ENCODE measurements around the gene MYDGF. TPM values are rescaled to one million over a fixed set of nuclear protein-coding genes. Genes with fewer than 3 reads are reported as not detected.

The MYDGF gene
- total and polyA plus RNA-seq, 2 of the 13 experiments (the other 11 are each of a cell fraction or from before 2014, with no cell fraction given) = 116 to 198 TPM

DNA sequence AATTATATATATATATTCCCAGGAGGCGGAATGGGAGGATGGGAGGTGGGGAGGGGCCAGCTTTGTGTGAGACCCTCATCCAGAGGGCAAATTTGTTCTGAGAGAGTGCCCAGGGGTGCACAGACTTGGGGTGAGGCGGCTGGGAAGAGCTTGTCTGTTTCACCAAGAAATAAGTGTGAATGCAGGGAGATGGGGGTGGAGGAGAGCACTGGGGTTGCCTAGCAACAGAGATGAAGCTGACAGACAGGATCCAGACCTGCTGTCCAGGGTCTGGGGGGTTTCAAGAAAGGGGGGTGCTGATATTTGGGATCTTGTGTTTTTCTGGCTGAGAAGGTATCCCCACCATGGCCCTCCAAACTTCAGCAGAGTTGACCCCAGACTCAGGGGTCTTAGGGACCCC is 49.5 kb downstream of the MYDGF start:
- Histone ChIP-seq H3K9me3 (ENCODE audit: low read length) (no peaks in the 10 kb centered on the region), H3K4me1 (ENCODE audit: insufficient read depth, low read length) (peaks cover 53% of the 10 kb centered on the region), H3K4me2 (ENCODE audit: low read depth, low read length) (no peak overlapping the region), H3K4me3 (replicated peaks in 1 of 3; ENCODE audit: insufficient read depth in 1 of 3, low read depth in 2 of 3, low read length in 3 of 3) (no peak overlapping the region), H3K27me3 (ENCODE audit: control insufficient read depth in 1 of 2, insufficient read depth in 2 of 2, low read length in 2 of 2) (peaks cover 0 to 12% of the 10 kb centered on the region in 2 experiments; a peak in 1 of 5 replicates), H2AFZ (ENCODE audit: low read length) (no peak overlapping the region), H4K20me1 (ENCODE audit: insufficient read depth, low read length) (no peaks in the 10 kb centered on the region), H3K36me3 (replicated peaks in 1 of 2; ENCODE audit: control insufficient read depth in 1 of 2, insufficient read depth in 2 of 2, low read length in 2 of 2) (no peaks in the 10 kb centered on the region), H3K79me2 (ENCODE audit: insufficient read depth, low read length) (no peaks in the 10 kb centered on the region), H3K27ac (ENCODE audit: extremely low read length, insufficient read depth, low read length) (no peak overlapping the region), H3K9ac (ENCODE audit: insufficient read depth, low read depth, low read length) (no peak overlapping the region)
- CTCF ChIA-PET (ENCODE audit: low intra/inter-chr PET ratio, low total read pairs) = no interaction called here
- DNase-seq (ENCODE audit: low spot score) (no peak), ATAC-seq (no peak), FAIRE-seq (no peak)
- POLR2A ChIA-PET = no interaction called here
- WGBS (ENCODE audit: low lambda C conversion rate) = 53% methylated on average over 2 of the region's 2 CpGs
- intact Hi-C loops (cut with micrococcal nuclease; ENCODE audit: unreplicated experiment) = loop anchor here (5.0 kb wide), 1 partner anchor 33 kb away; no protein-coding TSS in a partner anchor
- no TSS peak for BruUV-seq (replicated peaks)
- TF ChIP-seq RFX1 (IDR thresholded peaks at IDR 0.05) = peak; percentile 48
- TF ChIP-seq RFX3 (CRISPR knock-in tag; IDR thresholded peaks at IDR 0.05) = 0 out of 2 replicates have a peak, but pooled peaks have one; percentile 26
- TF ChIP-seq ZBTB8A (CRISPR knock-in tag; IDR thresholded peaks at IDR 0.05; ENCODE audit: borderline replicate concordance, low read depth) = no peak
- TF ChIP-seq JARID2 (CRISPR knock-in tag; IDR thresholded peaks at IDR 0.05; ENCODE audit: insufficient replicate concordance) = no peak
- in situ Hi-C loops (cut with HindIII; ENCODE audit: extremely low pct_ligation_motif_present, low pct_unique_long_range_greater_than_20kb) = no loop called here

DNA sequence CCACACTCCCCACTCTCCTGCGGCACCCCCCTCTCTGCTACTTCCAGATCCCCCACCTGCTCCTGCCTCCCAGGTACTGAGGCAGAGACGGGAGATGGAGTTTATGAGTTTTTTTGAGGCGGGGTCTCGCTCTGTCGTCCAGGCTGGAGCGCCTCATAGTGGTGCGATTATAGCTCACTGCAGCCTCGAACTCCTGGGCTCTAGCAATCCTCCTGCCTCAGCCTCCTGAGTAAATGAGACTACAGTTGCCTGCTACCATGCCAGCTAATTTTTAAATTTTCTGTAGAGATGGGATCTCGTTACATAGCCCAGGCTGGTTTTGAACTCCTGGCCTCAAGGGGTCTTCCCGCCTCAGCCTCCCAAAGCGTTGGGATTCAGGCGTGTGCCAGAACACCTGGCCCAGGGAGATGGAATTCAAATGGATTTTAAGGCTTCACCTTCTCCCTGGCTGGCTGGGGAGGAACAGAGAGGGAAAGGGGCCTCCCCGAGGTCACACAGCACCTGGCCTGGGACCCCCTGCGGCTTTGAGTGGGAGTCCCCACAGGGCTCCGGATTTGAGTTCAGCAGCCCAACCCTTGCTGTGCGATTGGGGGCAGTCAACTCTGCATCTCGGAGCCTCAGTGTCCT is 50.4 kb downstream of the MYDGF start:
- POLR2A ChIA-PET = no interaction called here
- no peak overlapping the region for H3K4me2 ChIP-seq (ENCODE audit: low read depth, low read length)
- H2AFZ ChIP-seq (ENCODE audit: low read length) = no peak overlapping the region
- no TSS peak for BruUV-seq (replicated peaks)
- CTCF ChIA-PET (ENCODE audit: low intra/inter-chr PET ratio, low total read pairs) = no interaction called here
- no peaks in the 10 kb centered on the region for H4K20me1 ChIP-seq (ENCODE audit: insufficient read depth, low read length)
- intact Hi-C loops (cut with micrococcal nuclease; ENCODE audit: unreplicated experiment) (loop anchor here (5.0 kb wide), 1 partner anchor 32 kb away; no protein-coding TSS in a partner anchor), in situ Hi-C loops (cut with HindIII; ENCODE audit: extremely low pct_ligation_motif_present, low pct_unique_long_range_greater_than_20kb) (no loop called here)
- TF ChIP-seq RBFOX2 (IDR thresholded peaks at IDR 0.05; ENCODE audit: low read depth, low read length) (no peak), ZNF768 (CRISPR knock-in tag; IDR thresholded peaks at IDR 0.05) (peak; percentile 100), ZNF7 (CRISPR knock-in tag; IDR thresholded peaks at IDR 0.05) (no peak), ZMYM3 (CRISPR knock-in tag; IDR thresholded peaks at IDR 0.05) (peak; percentile 74; the same call in 1 of the 2 replicates)
- TF ChIP-seq, protein P1, sequence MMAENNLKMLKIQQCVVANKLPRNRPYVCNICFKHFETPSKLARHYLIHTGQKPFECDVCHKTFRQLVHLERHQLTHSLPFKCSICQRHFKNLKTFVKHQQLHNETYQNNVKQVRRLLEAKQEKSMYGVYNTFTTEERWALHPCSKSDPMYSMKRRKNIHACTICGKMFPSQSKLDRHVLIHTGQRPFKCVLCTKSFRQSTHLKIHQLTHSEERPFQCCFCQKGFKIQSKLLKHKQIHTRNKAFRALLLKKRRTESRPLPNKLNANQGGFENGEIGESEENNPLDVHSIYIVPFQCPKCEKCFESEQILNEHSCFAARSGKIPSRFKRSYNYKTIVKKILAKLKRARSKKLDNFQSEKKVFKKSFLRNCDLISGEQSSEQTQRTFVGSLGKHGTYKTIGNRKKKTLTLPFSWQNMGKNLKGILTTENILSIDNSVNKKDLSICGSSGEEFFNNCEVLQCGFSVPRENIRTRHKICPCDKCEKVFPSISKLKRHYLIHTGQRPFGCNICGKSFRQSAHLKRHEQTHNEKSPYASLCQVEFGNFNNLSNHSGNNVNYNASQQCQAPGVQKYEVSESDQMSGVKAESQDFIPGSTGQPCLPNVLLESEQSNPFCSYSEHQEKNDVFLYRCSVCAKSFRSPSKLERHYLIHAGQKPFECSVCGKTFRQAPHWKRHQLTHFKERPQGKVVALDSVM (CRISPR knock-in tag; IDR thresholded peaks at IDR 0.05) = peak; percentile 92
- FAIRE-seq (no peak), ATAC-seq (no peak), DNase-seq (ENCODE audit: low spot score) (no peak)
- H3K9ac ChIP-seq (ENCODE audit: insufficient read depth, low read depth, low read length) = no peak overlapping the region
- H3K27ac ChIP-seq (ENCODE audit: extremely low read length, insufficient read depth, low read length) = no peak overlapping the region
- no peak overlapping the region for H3K4me3 ChIP-seq (replicated peaks in 1 of 3; ENCODE audit: insufficient read depth in 1 of 3, low read depth in 2 of 3, low read length in 3 of 3)
- no peaks in the 10 kb centered on the region for H3K79me2 ChIP-seq (ENCODE audit: insufficient read depth, low read length)
- H3K27me3 ChIP-seq (ENCODE audit: control insufficient read depth in 1 of 2, insufficient read depth in 2 of 2, low read length in 2 of 2) = peaks cover 0 to 12% of the 10 kb centered on the region in 2 experiments; a peak in 1 of 5 replicates
- no peaks in the 10 kb centered on the region for H3K36me3 ChIP-seq (replicated peaks in 1 of 2; ENCODE audit: control insufficient read depth in 1 of 2, insufficient read depth in 2 of 2, low read length in 2 of 2)
- H3K4me1 ChIP-seq (ENCODE audit: insufficient read depth, low read length) = peaks cover 54% of the 10 kb centered on the region
- WGBS (ENCODE audit: low lambda C conversion rate) = 41% methylated on average over 13 of the region's 17 CpGs
- no peaks in the 10 kb centered on the region for H3K9me3 ChIP-seq (ENCODE audit: low read length)

Measured in HepG2 (cell line).